CD4-positive, alpha-beta T cell (primary cell): ENCODE data around the gene RFPL2. TPM values are rescaled to one million over a fixed set of nuclear protein-coding genes. Genes with fewer than 3 reads are reported as not detected.

ENCODE experiments used
- ATAC-seq: fragments of 200-7000 bp; cut with Tn5 transposase; one replicate; pipeline ENCODE4 v1.10.0; 2022; ENCODE audit warnings: mild to moderate bottlenecking; ENCODE audit not compliant: poor library complexity
- CTCF ChIA-PET: fragments of 350-600 bp; sonication (Branson Sonifier 250); formaldehyde crosslinking; loops from one replicate; lab custom pipeline; 2021; ENCODE audit warnings: antibody characterized with exemption, inconsistent platforms; lab: Charles Lee
- POLR2A ChIA-PET: fragments of 350-600 bp; sonication (Branson Sonifier 250); formaldehyde crosslinking; loops from one replicate; lab custom pipeline; 2021; ENCODE audit warnings: antibody characterized with exemption, inconsistent platforms; lab: Charles Lee
- DNase-seq, 14 experiments: peaks; one replicate each; pipeline ENCODE4 v3.0.0-alpha.2; 2013 to 2020; ENCODE audit warnings: mixed read lengths in 2 of 14
- H3K27ac ChIP-seq, 2 donors: one replicate each; pipeline versions ENCODE4 v1.5.1 to v1.7.0; 2013; ENCODE audit warnings: low read length in 2 of 2, low read depth in 1 of 2, mild to moderate bottlenecking in 1 of 2
- H3K27me3 ChIP-seq, 2 experiments: 1 replicate in 1 of 2; 2 replicates in 1 of 2; pipeline versions ENCODE4 v1.6.1 to v1.7.0; 2013; ENCODE audit warnings: low read length in 2 of 2, control low read depth in 1 of 2, mild to moderate bottlenecking in 1 of 2, moderate library complexity in 1 of 2; ENCODE audit not compliant: insufficient read depth in 2 of 2, control insufficient read depth in 1 of 2
- H3K36me3 ChIP-seq: one replicate; pipeline ENCODE4 v1.6.1; 2013; ENCODE audit warnings: low read length, control low read depth; ENCODE audit not compliant: insufficient read depth
- H3K4me1 ChIP-seq: one replicate; pipeline ENCODE4 v1.6.1; 2013; ENCODE audit warnings: low read length, control low read depth; ENCODE audit not compliant: insufficient read depth
- H3K4me3 ChIP-seq: one replicate; pipeline ENCODE4 v1.5.1; 2013; ENCODE audit warnings: mild to moderate bottlenecking, low read length, moderate library complexity
- H3K9me3 ChIP-seq, 2 experiments: 1 replicate in 1 of 2; 2 replicates in 1 of 2; pipeline versions ENCODE4 v1.6.1 to v1.7.0; 2013; ENCODE audit warnings: low read length in 2 of 2, mild to moderate bottlenecking in 2 of 2, control low read depth in 1 of 2, moderate library complexity in 1 of 2; ENCODE audit not compliant: control insufficient read depth in 1 of 2, insufficient read depth in 1 of 2
- H3K27ac Mint-ChIP-seq: one replicate; pipeline ENCODE4 v1.8.0; 2020; ENCODE audit warnings: mixed read lengths
- H3K27me3 Mint-ChIP-seq: one replicate; pipeline ENCODE4 v1.8.0; 2021; ENCODE audit warnings: mixed read lengths
- H3K36me3 Mint-ChIP-seq: one replicate; pipeline ENCODE4 v1.8.0; 2021; ENCODE audit warnings: low read depth, mixed read lengths
- H3K4me1 Mint-ChIP-seq: one replicate; pipeline ENCODE4 v1.8.0; 2021; ENCODE audit warnings: low read depth, mixed read lengths
- H3K4me3 Mint-ChIP-seq: one replicate; pipeline ENCODE4 v1.8.0; 2020; ENCODE audit warnings: mild to moderate bottlenecking, mixed read lengths
- H3K9me3 Mint-ChIP-seq: one replicate; pipeline ENCODE4 v1.8.0; 2020; ENCODE audit warnings: mixed read lengths
- CTCF ChIP-seq: fragments of 200-600 bp; IDR thresholded peaks from one replicate; pipeline ENCODE4 v1.8.0; 2022; ENCODE audit warnings: antibody characterized with exemption, mild to moderate bottlenecking
- intact Hi-C, 2 experiments: fragments of 100-400 bp; cut with DNase I in 1 of 2; cut with micrococcal nuclease in 1 of 2; formaldehyde crosslinking; loops; one replicate each; pipeline versions ENCODE4 v1.15.1 to v1.9.0; 2023 to 2025; cut with DNase I, micrococcal nuclease
- total RNA-seq, 174 experiments: library from RNA in 2 of 174; stranded (reverse) in 2 of 174; gene quantifications; one replicate each; pipeline ENCODE4 v1.2.3 and lab custom pipeline; 2021 to 2026

The RFPL2 gene
- total RNA-seq, 2 experiments from 2014 or later: 0.30 to 0.47 TPM

- no peaks in the 10 kb centered on the region for H3K36me3 Mint-ChIP-seq
- CTCF ChIA-PET: no interaction called here
Measured at GRCh38 chr22:32208681-32209080, 3.8 kb upstream of the RFPL2 start.

GRCh38 chr22:32207971-32208480 is 3.2 kb upstream of the RFPL2 start:
- Histone ChIP-seq H3K9me3 (peaks cover 0 to 7% of the 10 kb centered on the region in 2 experiments), H3K4me3 (no peak overlapping the region), H3K27ac (no peak overlapping the region), H3K36me3 (no peaks in the 10 kb centered on the region), H3K4me1 (peaks cover 36% of the 10 kb centered on the region), H3K27me3 (peaks cover 9 to 11% of the 10 kb centered on the region in 2 experiments)
- Mint-ChIP-seq H3K9me3 (no peaks in the 10 kb centered on the region), H3K4me1 (peaks cover 28% of the 10 kb centered on the region), H3K27me3 (peaks cover 39% of the 10 kb centered on the region), H3K27ac (no peak overlapping the region), H3K36me3 (no peaks in the 10 kb centered on the region), H3K4me3 (no peak overlapping the region)
- intact Hi-C loops: loop anchor here (2.0 to 5.0 kb wide), 3 partner anchors 105 to 546 kb away; partner anchors contain the start of gene PISD (in 1 of the 2)
- POLR2A ChIA-PET: no interaction called here
- TF ChIP-seq CTCF: no peak
- no peak for ATAC-seq
- no peak for DNase-seq
- CTCF ChIA-PET: no interaction called here

More at GRCh38 chr22:32208681-32209080, 3.8 kb upstream of the RFPL2 start:
- no peak overlapping the region for H3K27ac ChIP-seq
- POLR2A ChIA-PET: no interaction called here
- H3K4me3 ChIP-seq: no peak overlapping the region
- Mint-ChIP-seq H3K4me3 (no peak overlapping the region), H3K9me3 (no peaks in the 10 kb centered on the region), H3K27me3 (peaks cover 34% of the 10 kb centered on the region), H3K4me1 (peaks cover 21% of the 10 kb centered on the region), H3K27ac (no peak overlapping the region)
- no peak for ATAC-seq
- no peak for TF ChIP-seq CTCF
- DNase-seq: no peak
- peaks cover 30% of the 10 kb centered on the region for H3K4me1 ChIP-seq
- no peaks in the 10 kb centered on the region for H3K36me3 ChIP-seq
- intact Hi-C loops: loop anchor here in 1 of 2 experiments (5.0 kb wide), 2 partner anchors 231 to 546 kb away; partner anchors contain the start of gene PISD
- peaks cover 4 to 9% of the 10 kb centered on the region in 2 experiments for H3K27me3 ChIP-seq
- H3K9me3 ChIP-seq: peaks cover 0 to 4% of the 10 kb centered on the region in 2 experiments

GRCh38 chr22:32206774-32207758 is 2.2 kb upstream of the RFPL2 start:
- H3K36me3 ChIP-seq: no peaks in the 10 kb centered on the region
- Mint-ChIP-seq H3K4me1 (peaks cover 35% of the 10 kb centered on the region), H3K27me3 (peaks cover 37% of the 10 kb centered on the region), H3K9me3 (no peaks in the 10 kb centered on the region), H3K4me3 (peak overlapping the region; percentile 49), H3K27ac (no peak overlapping the region), H3K36me3 (no peaks in the 10 kb centered on the region)
- H3K4me1 ChIP-seq: peaks cover 46% of the 10 kb centered on the region
- peaks cover 9% of the 10 kb centered on the region in 2 experiments for H3K27me3 ChIP-seq
- peaks cover 0 to 3% of the 10 kb centered on the region in 2 experiments for H3K9me3 ChIP-seq
- no peak overlapping the region for H3K4me3 ChIP-seq
- TF ChIP-seq CTCF: peak; percentile 66
- no peak overlapping the region for H3K27ac ChIP-seq
- ChIA-PET CTCF (no interaction called here), POLR2A (no interaction called here)
- no peak for ATAC-seq
- peak in 8 of 14 experiments; percentile 20 to 71 (median 50) for DNase-seq
- intact Hi-C loops: loop anchor here (2.0 to 5.0 kb wide), 3 partner anchors 104 to 545 kb away; partner anchors contain the start of gene PISD (in 1 of the 2)
